GM19372 (cell line): ENCODE data around the gene FNTB.

Experiments
- ATAC-seq: cut with Tn5 transposase; IDR thresholded peaks from one replicate; pipeline ENCODE4 v1.9.1; 2021; ENCODE audit warnings: mild to moderate bottlenecking, low read depth, moderate library complexity; ENCODE audit not compliant: unreplicated experiment

FNTB gene

DNA sequence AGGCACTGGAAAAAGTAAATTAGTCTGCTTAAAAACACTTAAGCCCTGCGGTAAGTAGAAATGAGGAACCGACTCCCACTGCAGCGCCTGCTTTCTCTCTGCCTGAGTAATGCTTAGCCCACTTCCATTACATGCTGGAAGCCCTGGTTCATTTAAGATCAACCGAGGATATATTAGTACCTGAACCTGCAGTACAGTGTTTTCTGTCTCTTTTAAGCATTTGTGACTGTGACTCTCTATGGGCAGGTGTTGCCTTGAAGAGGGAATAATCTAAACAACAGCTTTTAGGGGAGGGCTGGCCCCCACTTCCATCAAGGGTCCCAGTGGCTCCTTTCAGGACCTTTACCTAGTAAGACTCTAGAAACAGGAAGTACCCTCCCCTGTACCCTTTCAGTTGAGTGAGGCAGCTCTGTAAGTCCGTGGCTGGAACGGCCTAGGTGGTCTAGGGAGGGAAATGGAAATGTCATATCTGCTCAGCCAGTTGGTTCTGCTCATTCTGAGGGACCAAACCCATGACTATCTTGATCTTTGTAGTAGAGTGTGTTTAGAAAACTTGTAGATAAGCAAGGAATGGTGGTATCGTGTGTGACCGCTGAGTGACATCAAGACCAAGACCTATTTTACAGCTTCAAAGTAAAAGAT, 56.2 kb downstream of the FNTB start:
- ATAC-seq, result no peak

DNA sequence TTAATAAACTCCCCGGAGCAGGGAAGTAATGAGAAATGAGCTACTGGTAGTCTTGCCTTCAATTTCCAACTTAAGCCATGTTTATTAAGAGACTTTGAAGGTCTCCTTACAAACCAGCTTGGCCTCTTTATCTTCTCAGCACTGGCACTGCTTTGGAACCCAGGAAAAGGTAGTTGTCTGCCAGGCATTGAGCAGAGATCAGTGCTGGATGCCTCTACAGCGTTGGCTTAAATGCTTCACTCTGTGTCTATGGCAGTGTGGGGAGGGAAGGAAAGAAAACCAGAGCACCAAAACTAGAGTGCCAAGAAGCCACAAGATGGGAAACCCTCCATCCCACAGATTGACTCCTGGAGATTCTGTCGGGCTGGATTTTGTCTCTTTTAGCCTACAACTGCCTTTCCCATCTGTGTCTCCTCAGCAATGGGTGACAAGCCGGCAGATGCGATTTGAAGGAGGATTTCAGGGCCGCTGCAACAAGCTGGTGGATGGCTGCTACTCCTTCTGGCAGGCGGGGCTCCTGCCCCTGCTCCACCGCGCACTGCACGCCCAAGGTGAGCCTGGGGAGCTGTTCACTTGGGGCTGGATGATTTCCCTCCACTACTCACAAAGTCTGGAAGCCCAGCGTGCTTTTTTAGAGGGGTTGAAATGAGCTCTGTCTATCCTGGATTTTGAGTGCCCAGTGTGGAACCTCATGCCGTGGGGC, 57.3 kb downstream of the FNTB start:
- no peak for ATAC-seq

DNA sequence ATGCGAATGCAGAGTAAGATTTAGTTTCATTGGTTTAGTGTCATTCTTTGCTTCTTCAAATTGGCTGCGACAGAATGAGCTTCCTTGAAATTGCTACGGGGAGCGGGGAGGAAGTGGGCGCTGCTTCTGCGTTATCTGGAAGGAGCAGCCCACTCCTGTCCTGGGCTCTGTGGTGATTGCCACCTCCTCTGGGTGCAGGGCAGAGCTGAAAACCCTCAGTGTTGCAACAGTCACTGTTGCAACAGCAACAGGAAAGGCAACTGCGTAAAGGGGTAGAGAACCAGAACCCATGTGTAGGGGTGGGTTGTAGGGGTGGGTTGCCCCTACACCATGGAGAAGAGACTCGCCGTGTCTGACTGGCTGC, 57.9 kb downstream of the FNTB start:
- no peak for ATAC-seq

DNA sequence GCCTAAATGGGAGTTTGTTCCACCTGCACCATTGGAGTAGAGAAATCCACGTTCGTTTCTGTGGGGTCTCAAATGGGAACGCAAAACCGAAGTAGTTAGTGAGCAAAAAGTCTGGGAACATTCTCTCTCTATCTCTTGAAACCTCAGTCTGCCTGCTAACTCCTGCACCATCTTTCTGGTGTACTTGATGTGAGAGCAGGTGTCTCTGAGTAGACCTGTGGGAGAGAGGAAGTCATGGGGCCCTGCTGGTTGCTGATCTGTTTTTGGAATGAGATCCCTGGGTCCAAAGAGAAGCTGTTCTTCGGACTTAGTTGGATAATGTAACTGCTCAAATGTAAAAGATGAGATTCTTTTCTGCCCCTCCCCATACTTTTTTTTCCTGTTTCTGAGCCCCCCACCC, 58.3 kb downstream of the FNTB start:
- no peak for ATAC-seq

DNA sequence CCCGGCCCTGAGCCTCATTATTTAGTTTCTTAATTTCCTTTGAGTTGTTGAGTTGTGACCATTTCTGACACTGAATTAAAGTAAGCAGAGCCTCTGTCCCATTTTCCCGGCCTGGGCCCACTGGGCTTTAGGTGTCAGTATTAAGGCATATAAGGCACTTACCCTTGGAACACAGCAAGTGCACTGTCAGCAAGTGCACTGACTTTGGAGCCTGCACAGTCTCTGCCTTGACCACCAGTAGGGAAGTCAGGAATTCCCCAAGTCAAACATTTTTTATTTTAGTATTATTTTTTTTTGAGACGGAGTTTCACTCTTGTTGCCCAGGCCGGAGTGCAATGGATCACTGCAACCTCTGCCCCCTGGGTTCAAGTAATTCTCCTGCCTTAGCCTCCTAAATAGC, 59.0 kb downstream of the FNTB start:
- no peak for ATAC-seq

DNA sequence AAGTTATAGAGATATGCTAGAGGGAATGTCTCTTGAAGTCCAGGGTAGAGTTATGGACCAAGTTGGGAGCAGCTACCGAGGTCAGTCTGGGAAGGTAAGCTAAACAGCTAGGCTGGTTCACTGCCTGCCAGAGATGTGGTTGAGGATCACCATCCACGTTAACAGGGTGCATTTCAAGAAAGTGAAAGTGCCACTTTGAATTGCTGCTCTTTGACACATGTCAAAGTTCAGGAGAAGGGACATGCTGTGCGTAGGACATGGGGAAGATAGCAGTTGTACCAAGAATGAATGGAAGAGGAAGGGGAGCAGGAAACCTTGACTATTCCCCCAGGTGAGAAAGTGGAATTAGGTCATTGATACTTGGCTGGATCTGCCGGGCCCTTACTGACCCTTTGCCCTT, 66.1 kb downstream of the FNTB start:
- ATAC-seq, result no peak

DNA sequence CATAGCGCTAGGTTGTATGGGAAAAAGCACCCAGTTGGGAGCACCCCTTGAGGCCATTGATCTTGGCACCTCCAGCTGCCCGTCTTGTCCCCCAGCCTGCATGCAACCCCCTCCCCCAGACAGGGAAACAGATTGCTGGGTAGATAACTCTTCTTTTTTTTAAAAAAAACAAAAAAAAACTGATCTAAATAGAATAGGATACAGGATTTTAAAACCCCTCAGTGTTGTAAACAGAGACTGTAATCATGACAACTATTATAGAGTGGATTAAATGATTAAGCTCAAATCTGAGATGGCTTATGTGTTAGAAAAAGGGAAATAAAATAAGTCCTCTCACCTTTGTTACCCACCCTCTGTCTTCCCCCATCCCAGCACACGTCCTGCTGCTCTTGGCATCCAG, 66.8 kb downstream of the FNTB start:
- ATAC-seq, result no peak

DNA sequence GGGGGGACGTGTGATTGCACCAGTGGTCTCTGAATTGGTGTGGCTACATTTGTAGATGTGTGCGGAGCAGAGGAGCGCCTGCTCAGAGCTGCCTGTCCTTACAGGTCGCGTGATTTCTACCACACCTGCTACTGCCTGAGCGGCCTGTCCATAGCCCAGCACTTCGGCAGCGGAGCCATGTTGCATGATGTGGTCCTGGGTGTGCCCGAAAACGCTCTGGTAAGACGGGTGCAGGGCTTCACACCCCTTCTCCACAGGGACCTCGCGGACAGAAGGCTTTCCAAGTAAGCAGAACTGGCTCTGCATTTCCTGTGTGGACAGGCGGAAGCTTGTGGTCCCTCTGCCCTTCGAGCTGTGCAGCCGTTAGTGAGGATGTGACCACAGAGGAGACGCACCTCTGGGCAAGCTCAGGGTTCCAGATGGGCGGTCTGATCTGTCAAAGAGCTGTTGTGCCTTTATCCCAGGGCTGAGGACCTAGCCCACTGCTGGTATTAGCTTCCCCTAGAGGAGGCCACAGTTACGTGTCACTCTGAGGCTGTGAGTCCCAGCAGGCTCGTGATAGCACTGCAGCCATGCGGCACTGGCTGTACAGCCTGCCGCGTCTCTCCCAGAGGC, 67.9 kb downstream of the FNTB start:
- ATAC-seq, result no peak

DNA sequence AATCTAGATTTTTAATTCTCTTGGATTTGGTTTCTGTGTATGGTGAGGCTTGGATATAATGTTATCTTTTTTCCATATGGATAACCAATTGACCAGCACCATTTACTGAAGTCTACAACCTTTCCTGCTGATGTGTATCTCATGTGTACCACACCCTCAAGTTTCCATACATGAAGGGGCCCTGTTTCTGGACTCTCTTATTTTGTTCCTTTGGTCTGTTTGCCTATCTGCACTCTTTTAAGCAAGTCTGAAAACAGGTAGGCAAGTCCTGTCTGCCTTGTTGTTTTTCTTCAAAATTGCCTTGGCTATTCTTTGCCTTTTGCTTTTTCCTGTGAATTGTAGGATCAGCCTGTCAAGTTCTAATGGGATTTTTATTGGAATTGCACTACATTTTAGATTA, 71.0 kb downstream of the FNTB start:
- no peak for ATAC-seq

DNA sequence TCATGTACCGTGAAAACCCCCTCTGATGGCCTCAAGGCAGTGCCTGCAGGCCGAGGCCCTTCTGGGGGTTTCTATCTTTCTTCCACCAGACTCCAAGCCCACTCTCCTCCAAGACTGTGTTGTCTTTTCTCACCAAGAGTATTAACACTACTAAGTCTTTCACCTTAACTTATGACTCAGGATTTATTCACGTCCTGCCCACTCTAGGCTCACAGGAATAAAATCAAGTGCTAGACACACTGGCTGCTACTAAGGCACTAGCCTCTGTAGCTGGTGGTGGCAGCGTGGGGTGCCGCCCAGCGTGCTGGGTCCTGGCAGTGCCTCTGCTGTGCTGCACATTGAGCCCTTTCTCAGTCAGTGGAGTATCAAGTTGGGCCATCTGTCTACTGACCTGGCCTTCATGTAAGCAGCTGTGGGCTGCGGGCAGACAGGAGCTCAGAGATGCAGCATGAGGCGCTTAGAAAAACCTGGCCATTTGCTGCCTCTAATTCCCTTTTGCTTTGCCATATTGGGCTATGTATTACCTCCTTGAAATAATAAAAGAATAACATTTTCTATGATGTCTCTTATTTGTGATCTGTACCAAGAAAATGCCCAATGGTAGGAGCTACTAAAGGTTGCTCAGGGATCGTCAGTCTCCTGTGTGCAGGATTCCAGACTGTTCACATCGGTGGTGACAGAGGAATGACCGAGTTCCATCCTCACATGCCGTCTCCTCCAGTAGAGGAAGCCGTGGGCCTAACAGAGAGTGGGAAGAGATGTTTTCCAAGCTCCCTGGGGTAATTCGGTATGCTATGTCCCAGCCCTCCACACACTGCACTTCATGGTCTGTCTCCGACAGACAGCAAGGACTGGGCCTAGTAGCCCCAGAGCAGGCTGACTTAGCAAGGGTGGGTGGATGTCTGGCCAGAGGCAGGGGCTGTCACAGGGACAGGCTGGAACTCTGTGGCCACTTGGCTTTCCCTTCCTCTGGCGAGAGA, 75.7 kb downstream of the FNTB start:
- no peak for ATAC-seq

DNA sequence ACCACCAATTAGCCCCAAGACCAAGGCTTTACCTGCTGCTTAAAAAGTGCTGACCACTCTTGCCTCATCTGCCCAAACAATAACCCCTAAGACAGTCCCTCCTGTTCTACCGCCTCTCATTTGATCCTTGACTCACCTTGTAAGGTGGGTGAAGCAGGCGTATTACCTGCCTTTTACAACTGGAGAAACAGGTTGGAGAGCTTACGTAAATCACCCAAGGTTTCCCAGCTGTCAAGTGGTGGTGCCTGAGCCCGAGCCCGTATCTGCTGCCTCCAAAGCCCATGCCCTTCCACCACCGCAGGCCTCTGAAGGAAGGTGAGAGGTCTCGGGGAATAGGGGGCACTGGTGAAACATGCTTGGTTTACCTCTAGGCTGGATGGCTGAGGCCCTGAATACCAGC, 79.0 kb downstream of the FNTB start:
- no peak for ATAC-seq

DNA sequence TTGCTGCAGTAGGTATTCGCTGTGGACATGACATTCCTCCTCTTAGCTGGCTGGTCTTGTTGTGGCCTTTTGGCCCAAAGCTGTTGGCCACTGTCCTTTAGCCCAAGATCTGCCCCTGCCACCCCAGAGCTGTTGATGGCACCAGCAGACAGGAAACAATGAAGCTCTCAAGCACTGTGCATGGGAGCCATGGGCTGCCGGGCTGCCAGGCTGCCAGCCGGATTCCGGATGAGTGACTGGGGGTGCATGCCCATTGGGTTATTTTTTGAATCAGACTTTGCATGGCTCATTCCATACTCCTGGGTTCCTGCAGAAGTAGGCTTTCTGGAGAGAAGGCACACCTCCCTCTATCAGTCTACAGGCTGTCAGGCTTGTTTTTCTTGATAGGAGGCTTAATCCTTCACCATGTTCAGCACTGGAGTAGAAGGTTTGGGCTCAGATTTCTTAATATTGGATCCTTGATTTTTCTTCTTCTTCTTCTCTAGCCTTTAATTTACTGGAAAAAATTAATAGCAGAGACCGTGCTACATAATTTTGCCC, 83.2 kb downstream of the FNTB start:
- ATAC-seq, result no peak

DNA sequence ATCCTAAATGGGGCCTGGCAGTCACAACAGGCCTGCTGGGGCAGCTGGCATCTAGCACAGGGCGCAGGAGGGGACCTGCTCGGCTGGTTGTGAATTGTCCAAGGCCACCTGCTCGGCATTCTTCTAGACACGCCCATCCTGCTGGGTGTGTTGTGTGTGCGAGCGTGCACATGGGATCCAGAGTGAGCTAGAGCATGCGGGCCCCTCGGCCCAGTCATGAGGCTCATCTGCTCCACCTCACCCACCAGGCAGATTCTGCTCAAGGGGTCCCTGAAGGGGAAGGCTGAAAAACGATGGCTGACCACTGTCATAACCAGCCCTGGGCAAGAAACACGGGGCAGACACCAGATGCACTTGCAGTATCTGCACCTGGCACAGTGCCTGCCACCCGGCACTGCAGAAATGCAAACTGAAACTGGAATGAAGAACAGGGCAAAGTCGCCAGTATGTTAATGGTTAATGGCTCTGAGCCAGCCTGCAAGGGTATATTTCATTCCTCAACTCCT, 83.8 kb downstream of the FNTB start:
- no peak for ATAC-seq

DNA sequence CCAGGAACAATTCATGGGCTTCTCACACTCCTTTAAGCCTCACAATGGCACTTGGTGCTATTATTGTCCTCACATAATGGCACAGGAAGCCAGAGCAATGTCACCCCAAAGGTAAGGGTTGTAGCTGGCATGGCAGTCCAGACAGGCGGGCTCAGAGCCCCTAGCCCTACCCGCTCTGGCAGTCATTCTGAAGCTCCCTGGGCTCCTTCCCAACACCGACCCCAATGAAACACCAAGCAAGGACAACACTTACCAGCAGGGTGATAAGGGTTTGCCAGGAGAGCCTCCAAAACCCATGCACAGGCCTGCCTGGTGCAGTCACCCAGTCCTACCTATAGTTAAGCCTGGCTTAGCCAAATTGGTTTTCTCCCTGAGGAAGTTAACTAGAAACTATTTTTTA, 84.8 kb downstream of the FNTB start:
- ATAC-seq, result no peak

DNA sequence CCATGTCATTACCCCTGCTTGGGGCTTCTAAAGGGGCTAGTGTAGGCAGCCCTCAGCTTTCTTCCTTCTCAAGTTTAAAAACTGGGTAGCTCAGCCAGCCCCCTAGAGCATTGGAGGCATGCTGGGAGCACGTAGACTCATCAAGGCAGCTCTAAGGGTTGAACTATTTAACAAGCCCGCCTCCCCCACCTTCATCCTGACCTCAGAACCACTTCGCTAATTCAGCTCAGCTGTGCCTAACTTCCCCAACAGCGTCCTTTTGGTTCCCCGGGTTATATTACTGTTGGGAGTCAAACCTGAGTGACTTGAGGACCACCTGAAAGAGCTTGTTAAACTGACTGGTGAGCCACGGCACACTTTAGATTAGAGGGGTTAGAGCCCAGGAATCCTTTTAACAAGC, 85.6 kb downstream of the FNTB start:
- ATAC-seq, result no peak

DNA sequence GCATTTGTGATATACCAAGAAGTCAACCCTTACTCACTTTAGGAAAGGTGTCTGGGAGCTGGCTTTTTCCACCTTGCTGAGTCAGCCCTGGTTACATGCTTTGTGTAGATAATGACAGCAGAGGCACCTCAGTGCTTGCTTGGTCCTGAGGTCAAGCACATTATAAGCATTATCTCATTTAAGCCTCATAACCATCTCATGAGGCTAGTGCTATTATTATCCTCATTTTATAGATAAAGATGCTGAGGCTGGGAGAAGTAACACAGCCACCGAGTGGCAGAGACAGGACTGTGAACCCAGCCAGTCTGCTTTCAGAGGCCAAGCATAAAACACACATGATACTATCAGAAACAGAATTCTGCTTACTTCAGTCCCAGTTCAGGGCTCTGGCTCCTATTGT, 86.2 kb downstream of the FNTB start:
- no peak for ATAC-seq

DNA sequence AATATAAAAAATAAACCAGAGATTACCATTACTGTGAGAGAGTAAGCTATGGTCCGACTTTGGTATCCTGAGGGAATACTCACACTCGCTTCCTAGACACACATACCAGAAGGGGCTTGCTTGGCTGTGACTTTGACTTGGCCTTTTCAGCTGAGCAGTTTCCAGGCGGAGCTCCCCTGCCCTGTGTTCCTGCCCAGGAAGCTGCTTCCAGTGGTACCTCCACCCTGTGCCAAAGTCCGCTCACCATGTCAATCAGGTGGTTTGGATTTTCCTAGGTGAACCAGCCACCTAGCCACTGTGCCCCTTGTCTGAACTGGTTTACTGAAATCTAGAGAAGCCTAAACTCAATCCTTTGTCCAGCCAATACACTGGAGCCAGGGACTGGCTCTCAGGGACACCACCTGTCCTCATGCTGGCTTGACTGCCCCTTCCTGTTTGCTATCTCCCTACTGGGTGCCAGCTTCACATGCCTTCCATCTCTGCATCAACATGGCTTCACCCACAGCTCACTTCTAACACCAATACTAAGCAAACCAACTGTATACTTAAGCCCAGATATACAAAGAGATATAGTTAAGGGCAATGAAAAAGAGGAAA, 87.0 kb downstream of the FNTB start:
- ATAC-seq, result no peak

DNA sequence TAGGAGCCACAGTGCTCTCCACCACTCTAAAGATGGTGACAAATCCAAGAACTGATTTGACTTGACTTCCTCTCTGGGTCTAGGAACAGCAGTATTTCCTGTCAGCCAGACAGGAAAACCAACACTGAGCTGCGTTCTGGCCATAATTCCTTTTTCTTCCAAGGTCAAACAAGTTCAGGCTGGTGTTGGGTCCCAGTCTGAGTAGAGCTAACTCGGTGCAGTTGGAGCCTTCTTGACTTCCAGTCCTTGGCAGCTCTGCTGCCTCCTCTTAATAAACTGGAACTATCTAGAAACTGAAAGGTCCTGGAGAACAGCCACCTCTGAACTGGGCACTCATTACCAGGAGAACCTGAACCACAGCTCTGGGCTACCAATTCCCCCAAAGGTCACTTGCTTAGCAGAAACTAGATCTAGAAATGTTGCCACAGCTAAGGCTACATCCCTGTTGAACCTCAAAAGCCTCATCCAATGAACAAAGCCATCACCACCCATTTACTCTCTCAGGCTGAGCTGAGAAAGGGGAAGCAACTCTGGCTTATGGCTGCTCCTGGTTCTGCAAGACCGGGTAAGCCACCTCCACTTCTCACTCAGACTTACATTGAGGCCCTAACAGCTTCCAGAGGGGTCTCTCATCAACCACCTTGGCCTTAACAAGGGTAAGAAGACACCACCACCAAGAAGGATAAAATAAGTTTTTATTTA, 87.9 kb downstream of the FNTB start:
- ATAC-seq, result no peak

DNA sequence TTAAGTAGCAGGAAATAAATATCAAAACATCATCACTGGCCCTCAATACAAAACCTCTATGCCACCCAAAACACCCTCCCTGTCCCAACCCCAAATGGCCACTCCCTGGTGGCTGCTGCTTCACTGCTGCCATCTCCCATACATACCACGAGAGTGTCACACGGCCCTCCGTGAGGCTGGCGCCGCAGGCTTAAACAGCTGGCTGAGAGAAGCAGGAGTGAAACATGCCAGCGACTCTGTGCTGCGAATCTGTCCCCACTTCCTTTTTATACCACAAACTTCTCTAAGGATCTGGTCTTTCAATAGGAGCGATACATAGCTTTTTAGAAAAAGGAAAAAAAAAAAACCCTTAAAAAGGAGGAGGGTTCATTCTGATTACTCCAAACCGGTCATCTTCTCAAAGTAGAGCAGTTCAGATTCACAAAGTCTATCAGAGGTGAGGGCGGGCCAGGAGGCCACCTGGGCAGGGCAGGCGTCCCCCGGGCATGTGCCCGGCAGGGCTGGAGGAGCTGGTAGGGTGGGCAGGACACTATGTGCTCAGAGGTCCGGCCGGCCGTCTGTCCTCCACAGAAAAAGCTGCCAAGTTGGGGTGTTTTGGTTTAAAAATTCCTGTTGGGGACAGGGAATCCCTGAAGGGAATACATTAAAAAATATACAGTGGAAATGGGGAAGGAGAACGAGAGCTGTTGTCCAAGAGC, 89.1 kb downstream of the FNTB start:
- no peak for ATAC-seq
